IPS DF 6.9 (cell line): ENCODE measurements around the gene GALNT10.

Source experiments
- DNase-seq: peaks from one replicate; pipeline ENCODE4 v3.0.0-alpha.2; 2013; ENCODE audit warnings: low read depth, low spot score
- H3K27ac ChIP-seq: one replicate; pipeline ENCODE4 v1.5.1; 2013; ENCODE audit warnings: low read length, control low read depth
- H3K27me3 ChIP-seq: 2 replicates; pipeline ENCODE4 v1.6.1; 2013; ENCODE audit warnings: mild to moderate bottlenecking, low read length; ENCODE audit not compliant: control insufficient read depth, insufficient read depth
- H3K36me3 ChIP-seq: 2 replicates; pipeline ENCODE4 v1.6.1; 2013; ENCODE audit warnings: low read length; ENCODE audit not compliant: control insufficient read depth, insufficient read depth
- H3K4me1 ChIP-seq: 2 replicates; pipeline ENCODE4 v1.6.1; 2013; ENCODE audit warnings: low read length; ENCODE audit not compliant: control insufficient read depth, insufficient read depth
- H3K4me3 ChIP-seq: 2 replicates; pipeline ENCODE4 v1.5.1; 2013; ENCODE audit warnings: mild to moderate bottlenecking, low read length
- H3K9me3 ChIP-seq: 2 replicates; pipeline ENCODE4 v1.6.1; 2013; ENCODE audit warnings: low read length, inconsistent platforms; ENCODE audit not compliant: control insufficient read depth, insufficient read depth
- WGBS: extraction: QIAGEN DNeasy Blood & Tissue Kit; methylation state at CpG from one replicate; pipeline ENCODE4 v1.1.7; 2013; ENCODE audit warnings: mixed read lengths, missing lambda C conversion rate; ENCODE audit not compliant: insufficient read length, insufficient coverage; 5-methylcytosine and 5-hydroxymethylcytosine counted together

The GALNT10 gene

GRCh38 chr5:154321546-154321945 is 131.0 kb downstream of the GALNT10 start:
- Histone ChIP-seq H3K27ac (no peak overlapping the region), H3K36me3 (no peaks in the 10 kb centered on the region), H3K4me3 (no peak overlapping the region), H3K27me3 (no peaks in the 10 kb centered on the region), H3K9me3 (no peaks in the 10 kb centered on the region), H3K4me1 (no peaks in the 10 kb centered on the region)
- no peak for DNase-seq
- no CpG with 5 or more reads among the region's 3 CpGs for WGBS

- no CpG with 5 or more reads among the region's 2 CpGs for WGBS
- DNase-seq = no peak
- no peak overlapping the region for H3K27ac ChIP-seq
These were observed 133.5 kb downstream of the GALNT10 start for GRCh38 chr5:154324033-154324432.

GRCh38 chr5:154325566-154325965 is 135.0 kb downstream of the GALNT10 start:
- no peaks in the 10 kb centered on the region for H3K9me3 ChIP-seq
- H3K27ac ChIP-seq = no peak overlapping the region
- H3K36me3 ChIP-seq = no peaks in the 10 kb centered on the region
- no peaks in the 10 kb centered on the region; the same call in 1 of the 2 replicates for H3K4me1 ChIP-seq
- no peaks in the 10 kb centered on the region for H3K27me3 ChIP-seq
- WGBS = no CpG with 5 or more reads among the region's 1 CpG
- DNase-seq = no peak
- H3K4me3 ChIP-seq = no peak overlapping the region

More at GRCh38 chr5:154324033-154324432, 133.5 kb downstream of the GALNT10 start:
- no peaks in the 10 kb centered on the region for H3K9me3 ChIP-seq
- no peaks in the 10 kb centered on the region for H3K4me1 ChIP-seq
- no peaks in the 10 kb centered on the region for H3K27me3 ChIP-seq
- no peaks in the 10 kb centered on the region for H3K36me3 ChIP-seq
- H3K4me3 ChIP-seq = no peak overlapping the region

GRCh38 chr5:154329062-154329461 is 138.5 kb downstream of the GALNT10 start:
- no peaks in the 10 kb centered on the region for H3K27me3 ChIP-seq
- no peaks in the 10 kb centered on the region for H3K36me3 ChIP-seq
- no CpG with 5 or more reads among the region's 3 CpGs for WGBS
- no peaks in the 10 kb centered on the region; the same call in 1 of the 2 replicates for H3K4me1 ChIP-seq
- no peak overlapping the region for H3K4me3 ChIP-seq
- H3K27ac ChIP-seq = no peak overlapping the region
- no peak for DNase-seq
- no peaks in the 10 kb centered on the region for H3K9me3 ChIP-seq

GRCh38 chr5:154329519-154330040 is 139.0 kb downstream of the GALNT10 start:
- Histone ChIP-seq H3K9me3 (no peaks in the 10 kb centered on the region), H3K36me3 (no peaks in the 10 kb centered on the region), H3K4me1 (no peaks in the 10 kb centered on the region; the same call in 1 of the 2 replicates), H3K27ac (no peak overlapping the region), H3K4me3 (no peak overlapping the region), H3K27me3 (no peaks in the 10 kb centered on the region)
- WGBS = no CpG with 5 or more reads among the region's 14 CpGs
- no peak for DNase-seq

GRCh38 chr5:154330097-154330667 is 139.6 kb downstream of the GALNT10 start:
- no peak overlapping the region for H3K27ac ChIP-seq
- no CpG with 5 or more reads among the region's 3 CpGs for WGBS
- no peak for DNase-seq
- H3K4me3 ChIP-seq = no peak overlapping the region
- H3K27me3 ChIP-seq = no peaks in the 10 kb centered on the region
- no peaks in the 10 kb centered on the region for H3K36me3 ChIP-seq
- H3K9me3 ChIP-seq = no peaks in the 10 kb centered on the region
- no peaks in the 10 kb centered on the region; the same call in 1 of the 2 replicates for H3K4me1 ChIP-seq

- H3K27me3 ChIP-seq = no peaks in the 10 kb centered on the region
- no peak for DNase-seq
- H3K4me1 ChIP-seq = no peaks in the 10 kb centered on the region; the same call in 1 of the 2 replicates
- no peaks in the 10 kb centered on the region for H3K36me3 ChIP-seq
- no peaks in the 10 kb centered on the region for H3K9me3 ChIP-seq
- no CpG with 5 or more reads among the region's 2 CpGs for WGBS
- H3K4me3 ChIP-seq = no peak overlapping the region
- no peak overlapping the region for H3K27ac ChIP-seq
These were observed 140.7 kb downstream of the GALNT10 start for GRCh38 chr5:154331232-154331631.

- Histone ChIP-seq H3K27ac (no peak overlapping the region), H3K27me3 (no peaks in the 10 kb centered on the region), H3K9me3 (no peaks in the 10 kb centered on the region), H3K4me1 (no peaks in the 10 kb centered on the region; the same call in 1 of the 2 replicates), H3K4me3 (no peak overlapping the region), H3K36me3 (no peaks in the 10 kb centered on the region)
- no CpG with 5 or more reads among the region's 3 CpGs for WGBS
- no peak for DNase-seq
These were observed 141.4 kb downstream of the GALNT10 start for GRCh38 chr5:154331924-154332323.

GRCh38 chr5:154332451-154332850 is 141.9 kb downstream of the GALNT10 start:
- no CpG with 5 or more reads among the region's 6 CpGs for WGBS
- Histone ChIP-seq H3K27me3 (no peaks in the 10 kb centered on the region), H3K27ac (no peak overlapping the region), H3K4me1 (no peaks in the 10 kb centered on the region; the same call in 1 of the 2 replicates), H3K4me3 (no peak overlapping the region), H3K9me3 (no peaks in the 10 kb centered on the region), H3K36me3 (no peaks in the 10 kb centered on the region)
- DNase-seq = no peak

GRCh38 chr5:154333016-154333415 is 142.5 kb downstream of the GALNT10 start:
- Histone ChIP-seq H3K4me3 (no peak overlapping the region), H3K4me1 (no peaks in the 10 kb centered on the region; the same call in 1 of the 2 replicates), H3K27me3 (no peaks in the 10 kb centered on the region), H3K27ac (no peak overlapping the region), H3K36me3 (no peaks in the 10 kb centered on the region), H3K9me3 (no peaks in the 10 kb centered on the region)
- WGBS = no CpG with 5 or more reads among the region's 4 CpGs
- no peak for DNase-seq
